ENCODE data around the gene EVI2A.

Gene EVI2A

GRCh38 chr17:31272803-31273202, 48.6 kb downstream of the EVI2A start:
- peak in 1 of 4 experiments; percentile 44 for DNase-seq

- no peak for DNase-seq
Observed at GRCh38 chr17:31272236-31272635, 49.2 kb downstream of the EVI2A start.

GRCh38 chr17:31269578-31269983, 51.8 kb downstream of the EVI2A start:
- no peak for DNase-seq

- DNase-seq: no peak
Observed at GRCh38 chr17:31269036-31269577, 52.3 kb downstream of the EVI2A start.
